ENCODE results near the gene TEX19. TPM values are rescaled to one million over a fixed set of nuclear protein-coding genes. Genes with fewer than 3 reads are reported as not detected.
"Not testable (repeated sequence)": the region's sequence is repeated elsewhere in the genome, so short reads cannot be mapped to it uniquely, and the experiment has no call there.

TEX19 gene
- total and polyA plus RNA-seq, 12 donors, result not detected

GRCh38 chr17:82372249-82373071 is 13.4 kb downstream of the TEX19 start:
- peaks cover 0 to 29% (median 23%) of the 10 kb centered on the region in 9 donors for H3K4me1 ChIP-seq
- H3K27ac ChIP-seq, result no peak overlapping the region
- ATAC-seq (peak in 3 of 8 donors; percentile 18 to 56 (median 26)), DNase-seq (no peak)
- TF ChIP-seq CTCF (IDR thresholded peaks at IDR 0.05), result no peak
- H3K4me3 ChIP-seq, result peak overlapping the region; percentile 2 to 50 (median 35)
- H3K36me3 ChIP-seq, result no peaks in the 10 kb centered on the region
- WGBS, 2 donors, result 22% methylated on average over 41 of the region's 41 CpGs
- H3K27me3 ChIP-seq, result peaks cover 13 to 92% (median 85%) of the 10 kb centered on the region in 7 donors
- intact Hi-C loops (cut with DNase I), result no loop called here
- no peaks in the 10 kb centered on the region for H3K9me3 ChIP-seq

GRCh38 chr17:82373072-82373452 is 14.0 kb downstream of the TEX19 start:
- H3K9me3 ChIP-seq; H3K27ac ChIP-seq; H3K4me3 ChIP-seq; ATAC-seq; DNase-seq; H3K36me3 ChIP-seq; intact Hi-C loops (cut with DNase I): not testable (repeated sequence)
- H3K4me1 ChIP-seq, result peaks cover 0 to 29% (median 23%) of the 10 kb centered on the region in 9 donors
- H3K27me3 ChIP-seq, result peaks cover 13 to 93% (median 85%) of the 10 kb centered on the region in 7 donors
- WGBS, 2 donors, result 84 to 92% methylated on average over 10 of the region's 10 CpGs

DNA sequence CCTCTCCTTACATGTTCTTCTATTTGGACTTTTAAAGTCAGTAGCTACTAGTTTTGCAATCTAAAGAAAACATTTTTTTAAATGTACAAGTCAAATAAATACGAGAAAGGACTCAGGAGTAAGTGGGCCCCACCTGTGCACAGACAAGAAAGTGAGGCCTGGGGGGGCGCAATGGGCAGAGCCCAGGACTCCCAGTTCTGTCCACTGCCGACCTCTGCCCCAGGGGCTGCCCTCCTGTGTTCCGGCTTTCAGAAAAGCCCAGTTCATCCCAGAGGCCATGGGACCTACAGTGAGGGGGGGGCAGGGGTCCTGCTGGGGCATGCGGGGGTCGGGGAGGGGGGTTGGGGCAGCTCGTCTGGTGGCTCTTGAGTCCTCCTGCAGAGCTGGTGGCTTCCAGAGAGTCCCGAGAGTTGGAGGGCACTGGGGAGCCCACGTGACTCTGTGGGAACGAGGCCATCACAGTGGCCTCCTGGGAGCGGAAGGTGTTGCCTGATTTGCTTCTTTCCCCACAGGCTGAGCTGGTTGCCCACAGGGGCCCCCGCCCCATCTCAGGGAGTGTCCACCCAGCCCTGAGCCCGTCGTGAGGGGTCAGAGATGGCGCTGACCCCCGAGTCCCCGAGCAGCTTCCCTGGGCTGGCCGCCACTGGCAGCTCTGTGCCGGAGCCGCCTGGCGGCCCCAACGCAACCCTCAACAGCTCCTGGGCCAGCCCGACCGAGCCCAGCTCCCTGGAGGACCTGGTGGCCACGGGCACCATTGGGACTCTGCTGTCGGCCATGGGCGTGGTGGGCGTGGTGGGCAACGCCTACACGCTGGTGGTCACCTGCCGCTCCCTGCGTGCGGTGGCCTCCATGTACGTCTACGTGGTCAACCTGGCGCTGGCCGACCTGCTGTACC is 14.9 kb downstream of the TEX19 start:
- 84 to 87% methylated on average over 37 of the region's 37 CpGs for WGBS, 2 donors
- TF ChIP-seq CTCF (IDR thresholded peaks at IDR 0.05), result no peak
- intact Hi-C loops (cut with DNase I), result no loop called here
- ATAC-seq (no peak), DNase-seq (no peak)
- no peaks in the 10 kb centered on the region for H3K36me3 ChIP-seq
- H3K27me3 ChIP-seq, result peaks cover 13 to 94% (median 89%) of the 10 kb centered on the region in 7 donors
- H3K4me3 ChIP-seq, result no peak overlapping the region
- peaks cover 0 to 29% (median 23%) of the 10 kb centered on the region in 9 donors for H3K4me1 ChIP-seq
- no peaks in the 10 kb centered on the region for H3K9me3 ChIP-seq
- H3K27ac ChIP-seq, result no peak overlapping the region

DNA sequence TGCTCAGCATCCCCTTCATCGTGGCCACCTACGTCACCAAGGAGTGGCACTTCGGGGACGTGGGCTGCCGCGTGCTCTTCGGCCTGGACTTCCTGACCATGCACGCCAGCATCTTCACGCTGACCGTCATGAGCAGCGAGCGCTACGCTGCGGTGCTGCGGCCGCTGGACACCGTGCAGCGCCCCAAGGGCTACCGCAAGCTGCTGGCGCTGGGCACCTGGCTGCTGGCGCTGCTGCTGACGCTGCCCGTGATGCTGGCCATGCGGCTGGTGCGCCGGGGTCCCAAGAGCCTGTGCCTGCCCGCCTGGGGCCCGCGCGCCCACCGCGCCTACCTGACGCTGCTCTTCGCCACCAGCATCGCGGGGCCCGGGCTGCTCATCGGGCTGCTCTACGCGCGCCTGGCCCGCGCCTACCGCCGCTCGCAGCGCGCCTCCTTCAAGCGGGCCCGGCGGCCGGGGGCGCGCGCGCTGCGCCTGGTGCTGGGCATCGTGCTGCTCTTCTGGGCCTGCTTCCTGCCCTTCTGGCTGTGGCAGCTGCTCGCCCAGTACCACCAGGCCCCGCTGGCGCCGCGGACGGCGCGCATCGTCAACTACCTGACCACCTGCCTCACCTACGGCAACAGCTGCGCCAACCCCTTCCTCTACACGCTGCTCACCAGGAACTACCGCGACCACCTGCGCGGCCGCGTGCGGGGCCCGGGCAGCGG is 15.7 kb downstream of the TEX19 start:
- DNase-seq (no peak), ATAC-seq (no peak)
- no peak overlapping the region for H3K4me3 ChIP-seq
- no peak overlapping the region for H3K27ac ChIP-seq
- H3K36me3 ChIP-seq, result no peaks in the 10 kb centered on the region
- peaks cover 13 to 93% (median 90%) of the 10 kb centered on the region in 7 donors for H3K27me3 ChIP-seq
- peaks cover 0 to 29% (median 23%) of the 10 kb centered on the region in 9 donors for H3K4me1 ChIP-seq
- no peak for TF ChIP-seq CTCF (IDR thresholded peaks at IDR 0.05)
- no peaks in the 10 kb centered on the region for H3K9me3 ChIP-seq
- 35 to 36% methylated on average over 71 to 79 of the region's 79 CpGs for WGBS, 2 donors
- intact Hi-C loops (cut with DNase I), result no loop called here

Data from heart right ventricle (tissue), 16 donors.